Inferior parietal cortex (tissue), 1 donor: Measurements from ENCODE around the gene BCAT1.

ENCODE experiments used
- DNase-seq: peaks from one replicate; pipeline ENCODE4 v3.0.0-alpha.2; 2016; ENCODE audit errors: extremely low spot score

The BCAT1 gene

GRCh38 chr12:24948757-24949722, at the start of gene BCAT1:
TSS of gene BCAT1 (minus strand) at chr12:24949101. CDS start at chr12:24948932, 169 bp downstream.
- DNase-seq: no peak

GRCh38 chr12:24997970-24998582, 49.2 kb upstream of the BCAT1 start:
- peak; percentile 30 for DNase-seq

GRCh38 chr12:24997496-24997895, 48.6 kb upstream of the BCAT1 start:
- no peak for DNase-seq

- DNase-seq: no peak
Measured at GRCh38 chr12:24996820-24997219, 47.9 kb upstream of the BCAT1 start.

- DNase-seq: no peak
Measured at GRCh38 chr12:24996102-24996797, 47.3 kb upstream of the BCAT1 start.

- no peak for DNase-seq
Measured at GRCh38 chr12:24993793-24994192, 44.9 kb upstream of the BCAT1 start.

- peak; percentile 79 for DNase-seq
Measured at GRCh38 chr12:24991209-24992049, 42.5 kb upstream of the BCAT1 start.

- DNase-seq: no peak
Measured at GRCh38 chr12:24989216-24989615, 40.3 kb upstream of the BCAT1 start.

- DNase-seq: no peak
Measured at GRCh38 chr12:24982250-24982649, 33.3 kb upstream of the BCAT1 start.

- DNase-seq: no peak
Measured at GRCh38 chr12:24979976-24980730, 31.3 kb upstream of the BCAT1 start.

- DNase-seq: no peak
Measured at GRCh38 chr12:24979329-24979728, 30.4 kb upstream of the BCAT1 start.

GRCh38 chr12:24977711-24978110, 28.8 kb upstream of the BCAT1 start:
- DNase-seq: no peak

GRCh38 chr12:24977060-24977459, 28.2 kb upstream of the BCAT1 start:
- DNase-seq: no peak

GRCh38 chr12:24975425-24975824, 26.5 kb upstream of the BCAT1 start:
- DNase-seq: no peak

- no peak for DNase-seq
Measured at GRCh38 chr12:24974216-24974615, 25.3 kb upstream of the BCAT1 start.

- no peak for DNase-seq
Measured at GRCh38 chr12:24972078-24972477, 23.2 kb upstream of the BCAT1 start.

GRCh38 chr12:24970177-24970576, 21.3 kb upstream of the BCAT1 start:
- DNase-seq: no peak

GRCh38 chr12:24966951-24967564, 18.2 kb upstream of the BCAT1 start:
- DNase-seq: no peak

- DNase-seq: no peak
Measured at GRCh38 chr12:24964342-24964741, 15.4 kb upstream of the BCAT1 start.

- DNase-seq: no peak
Measured at GRCh38 chr12:24960222-24960855, 11.4 kb upstream of the BCAT1 start.
